ENCODE results near the gene MMP20.

- TF ChIP-seq RAD21 (IDR thresholded peaks at IDR 0.05; ENCODE audit: low read depth) (no peak), YY1 (IDR thresholded peaks at IDR 0.05; ENCODE audit: low read depth) (no peak), CREB1 (IDR thresholded peaks at IDR 0.05; ENCODE audit: low read depth) (no peak), MAX (IDR thresholded peaks at IDR 0.05) (no peak), USF1 (IDR thresholded peaks at IDR 0.05) (no peak), EGR1 (IDR thresholded peaks at IDR 0.05) (no peak), CEBPB (IDR thresholded peaks at IDR 0.05) (no peak), FOXM1 (IDR thresholded peaks at IDR 0.05; ENCODE audit: borderline replicate concordance, low read depth) (no peak)
These were observed 28.6 kb downstream of the MMP20 start for GRCh38 chr11:102596578-102596977.
